Left lung (tissue), 10 donors: ENCODE data around the gene GRIP1. TPM values are rescaled to one million over a fixed set of nuclear protein-coding genes. Genes with fewer than 3 reads are reported as not detected.

Experiments
- ATAC-seq: fragments of 200-7000 bp; cut with Tn5 transposase; one replicate; pipeline ENCODE4 v1.9.1; 2020; ENCODE audit warnings: moderate library complexity
- DNase-seq, 4 donors: peaks; one replicate each; pipeline ENCODE4 v3.0.0-alpha.2; 2013 to 2020
- H3K27ac ChIP-seq, 2 donors: fragments of 200-600 bp; sonication (generic) in 1 of 2; one replicate each; pipeline versions ENCODE4 v1.5.0 to v1.8.0; 2020 to 2021
- H3K27me3 ChIP-seq, 2 donors: fragments of 200-600 bp; sonication (generic) in 1 of 2; one replicate each; pipeline versions ENCODE4 v1.5.0 to v1.8.0; 2020 to 2021
- H3K36me3 ChIP-seq, 2 donors: fragments of 200-600 bp; sonication (generic) in 1 of 2; one replicate each; pipeline versions ENCODE4 v1.5.0 to v1.8.0; 2020 to 2021
- H3K4me1 ChIP-seq, 2 donors: fragments of 200-600 bp; one replicate each; pipeline ENCODE4 v1.8.0; 2021
- H3K4me3 ChIP-seq, 2 donors: fragments of 200-600 bp; sonication (generic) in 1 of 2; one replicate each; pipeline versions ENCODE4 v1.5.0 to v1.8.0; 2020 to 2021; ENCODE audit warnings: mild to moderate bottlenecking in 1 of 2
- H3K9me3 ChIP-seq, 2 donors: fragments of 200-600 bp; sonication (generic) in 1 of 2; one replicate each; pipeline versions ENCODE4 v1.5.0 to v1.8.0; 2020 to 2021
- CTCF ChIP-seq, 2 donors: fragments of 200-600 bp; sonication (generic) in 1 of 2; IDR thresholded peaks; one replicate each; pipeline versions ENCODE4 v1.5.0 to v1.8.0; 2021; ENCODE audit warnings: antibody characterized with exemption in 2 of 2
- intact Hi-C, 2 donors: fragments of 100-400 bp; cut with DNase I; formaldehyde crosslinking; loops; one replicate each; pipeline versions ENCODE4 v1.11.2 to v1.14.2; 2022
- polyA plus RNA-seq, 6 donors: library from polyadenylated mRNA; unstranded; fragments of 120-200 nt; gene quantifications; one replicate each; pipeline ENCODE4 v1.2.1, GENCODE V29; 2013; ENCODE audit not compliant: insufficient read length in 6 of 6
- total RNA-seq, 2 donors: library from RNA; stranded (reverse); fragmentation: NEBNext Ultra II Directional; extraction: Animal tissue kit (Norgen Biotek cat#: 25700); gene quantifications; one replicate each; pipeline ENCODE4 v1.2.1, GENCODE V29; 2021
- donor health status: DM: no; HTN: yes; CAD: no.
- donor health status: DM: no; HTN: no; CAD: no.

The GRIP1 gene
- total and polyA plus RNA-seq, 8 donors: 1.9 to 10.6 (median 6.0) TPM

DNA sequence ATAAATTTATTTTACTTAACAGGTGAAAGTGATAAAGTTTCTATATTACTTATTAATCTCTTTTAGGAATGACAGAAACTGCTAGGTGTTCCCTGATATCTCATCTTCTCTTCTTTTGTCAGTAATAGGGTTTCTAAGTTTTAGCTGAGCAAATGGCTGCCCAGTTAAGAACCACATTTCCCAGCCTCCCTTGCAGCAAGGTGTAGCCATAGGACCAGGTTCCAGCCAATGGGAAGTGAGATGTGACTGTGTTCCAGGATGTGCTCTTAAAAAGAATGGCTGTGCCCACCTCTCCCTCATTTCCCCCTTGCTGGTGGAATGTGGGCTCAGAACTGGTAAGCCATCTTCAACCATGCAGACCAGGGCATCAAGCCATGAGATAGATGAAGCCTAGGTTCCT, 210.9 kb downstream of the GRIP1 start:
- no peak overlapping the region for H3K27ac ChIP-seq
- peaks cover 0 to 6% of the 10 kb centered on the region in 2 donors for H3K27me3 ChIP-seq
- H3K36me3 ChIP-seq: no peaks in the 10 kb centered on the region
- no peak for ATAC-seq
- no peak for DNase-seq
- no peaks in the 10 kb centered on the region for H3K9me3 ChIP-seq
- no peak for TF ChIP-seq CTCF (IDR thresholded peaks at IDR 0.05)
- intact Hi-C loops: no loop called here
- H3K4me1 ChIP-seq: no peaks in the 10 kb centered on the region
- H3K4me3 ChIP-seq: no peak overlapping the region

- H3K36me3 ChIP-seq: no peaks in the 10 kb centered on the region
- H3K9me3 ChIP-seq: no peaks in the 10 kb centered on the region
- no peak for TF ChIP-seq CTCF (IDR thresholded peaks at IDR 0.05)
- no peak for DNase-seq
- H3K27ac ChIP-seq: no peak overlapping the region
- intact Hi-C loops: no loop called here
- ATAC-seq: no peak
- H3K4me1 ChIP-seq: no peaks in the 10 kb centered on the region
- no peak overlapping the region for H3K4me3 ChIP-seq
- no peaks in the 10 kb centered on the region for H3K27me3 ChIP-seq
These were observed 217.5 kb downstream of the GRIP1 start for GRCh38 chr12:66461331-66461730.

DNA sequence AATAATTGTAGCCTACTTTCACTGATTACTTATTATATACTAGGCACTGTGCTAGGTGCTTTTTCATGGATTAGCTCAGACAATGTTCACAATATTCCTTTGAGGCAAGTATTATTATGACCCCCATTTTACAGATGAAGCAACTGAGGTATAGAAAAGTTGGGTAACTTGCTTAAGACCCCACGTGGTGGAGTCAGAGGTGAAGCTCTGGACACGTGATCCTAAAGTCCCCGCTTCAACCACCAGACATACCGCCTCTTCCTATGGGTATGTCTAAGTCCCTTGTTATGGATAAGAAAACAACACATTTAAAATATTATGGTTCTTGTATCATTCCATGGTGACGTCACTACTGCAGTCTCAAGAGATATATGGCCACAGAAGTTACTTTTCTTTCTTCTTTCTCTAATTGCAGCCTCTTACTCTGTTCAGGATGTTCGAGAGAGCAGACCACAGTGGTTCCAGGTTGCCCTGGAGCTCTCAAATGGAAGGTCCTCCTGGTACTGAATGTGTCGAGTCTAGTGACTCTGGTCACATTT, 218.9 kb downstream of the GRIP1 start:
- DNase-seq (no peak), ATAC-seq (no peak)
- no peaks in the 10 kb centered on the region for H3K36me3 ChIP-seq
- TF ChIP-seq CTCF (IDR thresholded peaks at IDR 0.05): no peak
- H3K4me1 ChIP-seq: no peaks in the 10 kb centered on the region
- no peak overlapping the region for H3K4me3 ChIP-seq
- intact Hi-C loops: no loop called here
- H3K27me3 ChIP-seq: no peaks in the 10 kb centered on the region
- H3K27ac ChIP-seq: no peak overlapping the region
- no peaks in the 10 kb centered on the region for H3K9me3 ChIP-seq

DNA sequence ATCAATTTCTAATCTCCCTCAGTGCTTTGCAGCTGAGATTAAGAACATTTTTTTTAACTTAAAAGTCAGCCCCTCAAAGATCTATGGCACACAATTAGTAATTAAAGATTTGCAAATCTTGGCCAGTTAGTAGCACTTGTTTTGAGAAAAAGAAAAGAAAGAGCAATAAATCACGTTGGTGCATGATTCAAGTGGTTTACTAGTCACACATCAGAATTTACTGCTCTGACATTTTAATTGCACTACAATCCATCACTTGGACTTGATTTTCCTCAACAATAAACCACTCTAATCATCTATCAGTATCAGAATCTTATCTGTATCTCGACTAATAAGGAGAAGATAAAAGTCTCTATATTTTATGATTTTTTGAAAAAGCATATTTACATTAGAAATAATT, 222.3 kb downstream of the GRIP1 start:
- Histone ChIP-seq H3K36me3 (no peaks in the 10 kb centered on the region), H3K27me3 (no peaks in the 10 kb centered on the region), H3K4me3 (no peak overlapping the region), H3K27ac (no peak overlapping the region), H3K4me1 (no peaks in the 10 kb centered on the region), H3K9me3 (no peaks in the 10 kb centered on the region)
- DNase-seq (no peak), ATAC-seq (no peak)
- TF ChIP-seq CTCF (IDR thresholded peaks at IDR 0.05): no peak
- intact Hi-C loops: no loop called here

GRCh38 chr12:66453844-66454243, 225.0 kb downstream of the GRIP1 start:
- Histone ChIP-seq H3K36me3 (no peaks in the 10 kb centered on the region), H3K4me1 (no peaks in the 10 kb centered on the region), H3K27ac (no peak overlapping the region), H3K9me3 (no peaks in the 10 kb centered on the region), H3K27me3 (no peaks in the 10 kb centered on the region), H3K4me3 (no peak overlapping the region)
- intact Hi-C loops: no loop called here
- DNase-seq (no peak), ATAC-seq (no peak)
- TF ChIP-seq CTCF (IDR thresholded peaks at IDR 0.05): no peak
